Gastroesophageal sphincter (tissue), 3 donors: ENCODE results near the gene FAM20A.

Experiments
- EP300 ChIP-seq: sonication (generic); formaldehyde crosslinking; IDR thresholded peaks from one replicate; pipeline ENCODE4 v1.6.1; 2017; ENCODE audit warnings: antibody characterized with exemption, mild to moderate bottlenecking
- POLR2AphosphoS5 ChIP-seq: sonication (generic); formaldehyde crosslinking; IDR thresholded peaks from one replicate; pipeline ENCODE4 v1.6.1; 2017; ENCODE audit warnings: antibody characterized with exemption
- TF ChIP-seq, protein P1 (sequence below), 4 experiments: fragments of 200-600 bp in 2 of 4; fragments of 450-650 bp in 2 of 4; sonication (generic) in 1 of 4; IDR thresholded peaks; one replicate each; pipeline ENCODE4 v1.5.1; 2017 to 2019; ENCODE audit warnings: antibody characterized with exemption in 4 of 4, mild to moderate bottlenecking in 2 of 4, moderate library complexity in 2 of 4

DNA sequence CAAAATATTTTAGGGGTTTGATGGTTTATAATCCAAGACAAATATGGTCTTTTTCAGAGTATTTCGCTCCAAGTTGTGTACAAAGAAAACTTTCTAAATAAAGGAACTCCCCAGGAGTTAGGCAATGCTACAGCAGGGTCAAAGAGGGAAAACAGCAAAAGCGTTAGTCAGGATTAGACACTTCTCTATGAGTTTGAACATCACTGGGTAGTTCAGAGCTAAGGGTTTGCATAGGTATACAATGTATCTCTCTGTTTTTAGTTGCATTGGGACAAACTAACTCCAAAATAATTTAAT is 34.8 kb downstream of the FAM20A start:
- TF ChIP-seq, protein P1, sequence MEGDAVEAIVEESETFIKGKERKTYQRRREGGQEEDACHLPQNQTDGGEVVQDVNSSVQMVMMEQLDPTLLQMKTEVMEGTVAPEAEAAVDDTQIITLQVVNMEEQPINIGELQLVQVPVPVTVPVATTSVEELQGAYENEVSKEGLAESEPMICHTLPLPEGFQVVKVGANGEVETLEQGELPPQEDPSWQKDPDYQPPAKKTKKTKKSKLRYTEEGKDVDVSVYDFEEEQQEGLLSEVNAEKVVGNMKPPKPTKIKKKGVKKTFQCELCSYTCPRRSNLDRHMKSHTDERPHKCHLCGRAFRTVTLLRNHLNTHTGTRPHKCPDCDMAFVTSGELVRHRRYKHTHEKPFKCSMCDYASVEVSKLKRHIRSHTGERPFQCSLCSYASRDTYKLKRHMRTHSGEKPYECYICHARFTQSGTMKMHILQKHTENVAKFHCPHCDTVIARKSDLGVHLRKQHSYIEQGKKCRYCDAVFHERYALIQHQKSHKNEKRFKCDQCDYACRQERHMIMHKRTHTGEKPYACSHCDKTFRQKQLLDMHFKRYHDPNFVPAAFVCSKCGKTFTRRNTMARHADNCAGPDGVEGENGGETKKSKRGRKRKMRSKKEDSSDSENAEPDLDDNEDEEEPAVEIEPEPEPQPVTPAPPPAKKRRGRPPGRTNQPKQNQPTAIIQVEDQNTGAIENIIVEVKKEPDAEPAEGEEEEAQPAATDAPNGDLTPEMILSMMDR (IDR thresholded peaks at IDR 0.05), result no peak
- no peak for TF ChIP-seq POLR2AphosphoS5
- TF ChIP-seq EP300, result no peak
